SH-SY5Y (cell line): ENCODE results near the gene MGAT5B.

Experiments used
- GATA2 ChIP-seq: IDR thresholded peaks from 2 replicates; pipeline ENCODE4 v1.6.1; 2011; ENCODE audit warnings: mild to moderate bottlenecking, low read depth, low read length
- GATA3 ChIP-seq: IDR thresholded peaks from 2 replicates; pipeline ENCODE4 v1.6.1; 2011; ENCODE audit warnings: low read depth, mild to moderate bottlenecking, low read length, moderate library complexity

DNA sequence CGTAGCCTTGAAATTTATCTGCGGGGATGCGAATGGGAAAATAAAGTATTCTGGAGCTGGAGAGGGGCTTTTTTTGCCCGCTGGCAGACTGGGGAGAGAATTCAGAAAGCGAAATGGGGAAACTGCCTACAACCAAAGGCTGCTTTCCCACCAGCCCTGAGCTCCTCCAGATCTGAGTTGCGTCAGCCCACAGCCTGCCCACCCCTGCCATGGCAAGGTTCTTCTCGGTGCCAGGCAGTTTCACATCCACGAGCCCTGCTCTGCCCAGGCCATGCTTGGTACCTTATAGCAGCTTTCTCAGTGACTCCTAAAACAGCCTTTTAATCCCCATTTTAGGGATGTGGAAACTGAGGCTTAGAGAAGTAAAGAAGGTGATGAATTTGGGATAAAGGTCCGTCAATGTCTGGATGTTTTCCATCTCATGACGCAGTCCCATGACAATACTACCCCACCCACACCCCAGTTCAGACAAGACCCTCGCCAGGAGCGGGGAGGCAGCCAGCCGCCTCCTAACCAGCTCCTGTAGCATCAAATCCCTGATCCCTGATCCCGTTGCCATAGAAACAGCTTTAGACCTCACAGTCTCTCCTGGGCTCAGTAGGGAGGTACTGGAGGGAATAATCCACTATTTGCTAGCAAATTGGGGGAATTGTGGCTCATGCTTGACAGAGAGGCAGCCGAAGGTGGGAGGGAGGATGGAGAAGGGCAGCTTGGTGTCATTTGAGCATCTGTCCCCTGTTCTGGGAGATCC, 113.5 kb downstream of the MGAT5B start:
- no peak for TF ChIP-seq GATA3
- TF ChIP-seq GATA2: no peak
